ENCODE results near the gene MGMT.
A peak's percentile ranks its signal among the peaks of the same experiment; 100 is the strongest.

MGMT gene

DNA sequence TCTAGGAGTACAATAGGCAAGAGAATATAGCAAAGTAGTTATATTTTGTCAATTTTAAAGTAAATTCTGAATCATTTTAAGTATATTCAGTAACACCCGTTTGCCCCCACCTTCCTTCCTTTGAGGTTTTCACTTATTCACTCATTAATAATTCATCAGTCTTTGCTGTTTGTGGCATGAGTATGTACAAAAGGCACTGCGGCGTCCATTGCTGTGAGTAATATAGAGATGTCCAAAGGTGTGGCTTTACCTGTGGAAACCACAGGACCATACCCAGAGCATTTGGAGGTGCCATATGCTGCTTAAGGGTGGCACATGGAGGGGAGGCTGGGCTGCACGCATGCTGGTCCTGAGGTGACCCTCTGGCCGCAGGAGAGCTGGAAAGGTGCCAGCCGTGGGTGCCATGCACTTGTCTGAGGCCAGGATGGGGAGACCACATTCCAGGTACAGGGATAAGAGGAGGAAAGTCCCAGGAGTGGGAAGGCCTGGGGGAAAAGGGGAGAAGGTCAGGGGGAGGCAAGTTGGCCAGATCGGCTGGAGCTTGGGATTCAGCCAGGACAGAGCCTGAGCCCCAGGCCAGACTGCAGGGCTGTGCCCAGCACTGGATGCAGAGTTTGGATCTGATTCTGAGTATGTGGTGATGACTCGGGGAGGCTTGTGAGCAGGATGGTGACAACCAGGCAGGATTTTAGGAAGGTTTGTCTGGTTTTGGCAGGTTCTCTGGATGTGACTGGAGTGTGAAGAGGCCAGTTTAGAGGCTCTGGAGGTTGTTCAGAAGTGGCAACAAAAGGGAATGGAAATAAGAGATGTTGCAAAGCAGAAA lies 223.4 kb downstream of the MGMT start:
- DNase-seq (ENCODE audit: low spot score), result no peak

DNA sequence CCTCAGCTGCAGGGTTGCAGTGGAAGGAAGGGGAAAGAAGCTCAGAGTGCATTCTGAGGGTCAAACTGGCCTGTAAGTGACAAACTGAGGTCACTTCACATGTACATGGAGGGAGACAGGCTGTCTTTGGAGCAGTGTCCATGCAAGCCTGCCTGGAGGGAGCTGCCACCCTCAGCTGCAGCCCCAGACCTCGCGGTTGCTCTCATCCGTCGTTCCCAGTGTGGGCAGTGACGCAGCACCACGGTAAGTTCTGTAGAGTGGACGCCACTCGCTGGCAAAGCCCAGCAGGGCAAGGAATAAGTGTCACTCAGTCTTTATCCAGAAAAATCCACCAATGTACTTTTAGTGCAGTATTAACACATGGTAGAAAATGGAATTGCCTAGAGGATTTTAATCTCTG lies 225.7 kb downstream of the MGMT start:
- DNase-seq (ENCODE audit: low spot score), result no peak

DNA sequence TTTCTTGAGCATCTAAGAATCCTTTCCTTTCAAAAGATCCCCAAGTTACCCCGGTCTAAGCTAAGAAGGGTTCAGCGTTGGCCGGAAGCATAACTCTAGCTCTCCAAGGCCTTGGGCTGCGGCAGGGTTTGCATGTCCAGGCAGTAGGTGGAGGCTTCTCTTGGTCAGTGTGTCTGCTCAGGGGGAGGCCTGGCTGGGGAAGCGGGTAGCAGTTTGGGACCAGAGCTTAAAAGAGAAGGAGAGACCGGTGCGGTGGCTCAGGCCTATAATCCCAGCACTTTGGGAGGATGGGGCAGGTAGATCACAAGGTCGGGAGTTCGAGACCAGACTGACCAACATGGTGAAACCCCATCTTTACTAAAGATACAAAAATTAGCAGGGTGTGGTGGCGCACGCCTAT lies 226.3 kb downstream of the MGMT start:
- DNase-seq (ENCODE audit: low spot score), result no peak

DNA sequence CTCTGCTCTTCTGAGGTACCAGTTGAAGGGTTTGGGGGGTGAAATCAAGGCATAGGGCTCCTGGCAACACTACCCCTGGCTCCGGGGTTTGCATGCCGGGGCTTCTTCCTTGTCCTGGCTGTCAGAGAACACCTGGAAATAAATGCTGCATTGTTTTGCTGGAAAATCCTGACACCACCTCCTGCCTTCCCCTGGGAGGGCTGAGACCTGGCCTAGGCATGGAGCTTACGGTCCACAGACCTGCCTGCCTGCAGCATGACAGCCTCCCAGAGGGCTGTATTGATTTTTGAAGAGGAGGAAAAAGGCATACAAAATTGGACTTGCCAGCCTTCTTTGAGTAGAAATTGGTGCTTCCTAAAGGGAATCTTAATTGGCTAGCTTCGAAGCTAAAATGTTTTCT lies 227.1 kb downstream of the MGMT start:
- no peak for DNase-seq (ENCODE audit: low spot score)

DNA sequence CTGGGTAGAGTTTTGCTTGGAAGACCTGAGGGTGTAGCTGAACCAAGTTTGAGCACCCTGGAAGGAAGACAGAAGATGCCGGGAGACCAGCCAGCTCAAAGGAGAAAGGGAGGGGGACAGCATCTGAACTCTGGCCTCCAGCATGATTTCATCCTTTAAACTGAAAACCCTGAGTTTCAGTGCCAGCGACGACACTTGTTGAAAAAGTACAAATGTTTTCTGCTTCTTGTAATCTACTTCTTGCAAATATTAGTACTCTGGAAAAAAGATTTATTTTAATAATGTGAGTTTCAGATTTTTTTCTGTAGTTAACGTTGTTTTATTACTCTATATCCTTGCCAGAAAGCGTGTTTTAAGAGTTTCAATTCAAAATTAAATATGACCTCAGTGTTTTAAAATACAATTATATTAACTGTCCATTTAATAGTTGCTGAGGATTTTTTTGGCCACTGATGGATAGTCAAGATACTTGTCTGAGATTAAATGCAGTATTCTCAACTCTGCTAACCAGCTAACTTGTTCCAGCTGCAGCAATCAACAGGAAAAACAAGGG lies 227.7 kb downstream of the MGMT start:
- DNase-seq (ENCODE audit: low spot score), result no peak

DNA sequence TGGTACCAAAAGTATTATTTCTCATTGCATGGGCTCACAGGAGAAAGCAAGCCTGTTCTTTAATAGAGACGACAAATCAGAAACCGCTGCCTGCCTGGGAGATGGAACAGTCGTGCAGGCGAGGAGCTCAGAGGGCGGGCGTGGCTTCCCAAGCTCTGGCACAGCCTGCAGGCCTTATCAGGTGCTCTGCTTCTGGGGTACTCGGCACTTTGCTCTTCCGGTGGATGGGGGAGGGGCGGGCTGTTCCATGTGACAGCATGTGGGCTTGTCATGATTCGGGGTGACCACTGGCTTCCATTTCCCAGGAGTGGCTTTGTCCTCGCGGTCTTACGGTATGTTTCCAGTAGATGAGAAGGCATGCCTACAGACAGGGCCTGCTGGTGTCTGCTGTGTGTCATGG lies 228.6 kb downstream of the MGMT start:
- no peak for DNase-seq (ENCODE audit: low spot score)

DNA sequence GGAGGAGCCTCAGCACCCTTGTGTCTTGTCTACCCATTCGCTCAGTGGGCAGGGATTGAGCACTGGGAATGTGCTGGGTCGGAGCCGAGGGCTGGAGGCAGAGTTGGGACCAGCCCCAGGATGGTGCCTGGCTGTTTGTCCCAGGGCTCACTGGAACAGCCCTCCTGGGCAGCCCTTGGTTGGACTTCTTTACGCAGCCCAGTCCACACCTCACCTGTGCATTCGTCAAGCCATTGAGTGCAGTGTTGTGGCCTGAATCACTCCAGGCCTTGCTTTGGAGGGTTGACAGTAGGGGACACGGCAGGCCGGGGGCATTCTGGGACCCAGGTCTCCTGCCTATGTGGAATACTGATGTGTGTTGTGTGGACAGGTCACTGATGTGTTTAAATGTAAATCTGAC lies 229.6 kb downstream of the MGMT start:
- no peak for DNase-seq (ENCODE audit: low spot score)

DNA sequence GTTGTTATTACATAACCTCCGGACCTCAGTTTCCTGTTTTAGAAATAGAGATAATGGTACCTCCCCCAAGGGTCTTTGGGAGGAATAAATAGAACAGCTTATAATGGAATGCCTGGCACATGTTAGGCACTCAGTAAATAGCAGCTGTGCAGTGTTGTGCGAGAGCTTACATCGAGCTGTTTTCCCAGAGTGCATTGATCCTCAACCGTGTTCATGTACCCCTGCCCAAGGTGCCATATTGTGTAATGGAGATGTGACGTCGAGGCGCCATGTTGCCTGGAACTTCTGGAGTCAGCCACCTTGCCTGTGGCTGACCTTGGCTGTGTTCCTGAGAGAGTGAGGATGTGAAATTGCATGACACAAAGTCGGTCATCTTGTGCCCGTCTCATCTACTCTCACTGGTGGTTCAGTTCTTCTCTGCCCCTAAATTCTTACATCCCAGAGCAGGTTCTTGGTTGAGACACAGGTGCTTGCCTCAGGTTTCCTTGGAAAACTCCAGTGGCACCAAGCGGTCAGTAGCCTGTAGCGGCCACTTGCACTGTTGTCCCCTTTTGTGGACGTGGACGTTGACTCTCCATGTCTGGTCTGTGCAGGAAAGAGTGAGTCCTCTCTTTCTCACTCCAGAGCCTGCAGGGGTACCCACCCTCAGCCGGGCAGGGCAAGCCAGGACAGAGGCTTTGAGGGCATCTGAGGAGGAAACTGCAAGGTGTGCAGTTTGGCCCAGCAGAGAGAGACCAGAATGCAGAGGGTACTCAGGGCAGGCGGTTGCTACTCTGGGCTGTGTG lies 230.6 kb downstream of the MGMT start:
- no peak for DNase-seq (ENCODE audit: low spot score)

DNA sequence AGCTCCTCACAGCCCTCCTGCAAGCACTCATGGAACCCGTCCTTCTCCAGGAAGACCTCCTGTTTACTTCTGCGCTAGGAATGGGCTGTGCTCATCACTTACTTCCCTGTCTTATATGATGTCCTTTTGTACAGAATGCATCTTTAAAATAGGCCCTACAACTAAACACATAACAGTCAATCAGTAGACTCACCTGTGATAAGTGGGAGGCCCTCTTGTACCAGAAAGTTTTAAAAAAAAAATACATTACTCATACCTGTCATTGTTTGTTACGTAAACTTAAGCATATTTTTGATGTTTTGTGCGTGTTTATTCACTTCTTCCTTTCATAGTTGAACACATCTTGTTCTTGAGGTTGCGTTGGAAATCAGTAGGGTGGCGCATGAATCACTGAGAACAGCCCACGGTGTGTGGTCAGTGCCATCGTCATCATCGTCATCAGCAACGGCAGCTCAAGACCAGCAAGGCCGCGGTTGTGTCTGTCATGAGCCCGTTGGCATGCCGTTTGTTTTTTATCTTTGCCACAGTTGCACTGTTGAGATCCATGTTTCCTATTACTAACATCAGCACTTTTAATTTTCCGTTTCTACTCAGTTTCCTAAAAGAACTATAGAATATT lies 232.8 kb downstream of the MGMT start:
- DNase-seq (ENCODE audit: low spot score), result no peak

DNA sequence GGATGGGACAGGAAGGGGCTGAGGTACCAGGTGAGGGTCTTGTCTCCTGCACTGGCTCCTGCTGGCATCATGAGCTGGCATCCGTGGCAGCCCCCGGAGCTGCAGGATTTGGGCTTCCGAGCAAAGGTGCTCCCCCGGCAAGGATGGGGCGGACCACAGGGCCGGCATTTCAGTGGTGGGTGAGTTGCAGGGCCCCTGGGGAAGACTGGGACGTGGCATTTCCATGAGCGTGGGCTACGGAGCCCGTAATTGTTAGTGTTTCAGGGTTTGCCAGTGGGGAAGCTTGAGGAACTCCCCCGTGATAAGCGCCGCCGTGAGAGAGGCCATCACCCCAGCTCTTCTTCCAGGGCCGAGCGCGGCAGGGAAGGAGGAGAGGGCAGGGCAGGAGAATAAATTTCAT lies 235.6 kb downstream of the MGMT start:
- no peak for DNase-seq (ENCODE audit: low spot score)

DNA sequence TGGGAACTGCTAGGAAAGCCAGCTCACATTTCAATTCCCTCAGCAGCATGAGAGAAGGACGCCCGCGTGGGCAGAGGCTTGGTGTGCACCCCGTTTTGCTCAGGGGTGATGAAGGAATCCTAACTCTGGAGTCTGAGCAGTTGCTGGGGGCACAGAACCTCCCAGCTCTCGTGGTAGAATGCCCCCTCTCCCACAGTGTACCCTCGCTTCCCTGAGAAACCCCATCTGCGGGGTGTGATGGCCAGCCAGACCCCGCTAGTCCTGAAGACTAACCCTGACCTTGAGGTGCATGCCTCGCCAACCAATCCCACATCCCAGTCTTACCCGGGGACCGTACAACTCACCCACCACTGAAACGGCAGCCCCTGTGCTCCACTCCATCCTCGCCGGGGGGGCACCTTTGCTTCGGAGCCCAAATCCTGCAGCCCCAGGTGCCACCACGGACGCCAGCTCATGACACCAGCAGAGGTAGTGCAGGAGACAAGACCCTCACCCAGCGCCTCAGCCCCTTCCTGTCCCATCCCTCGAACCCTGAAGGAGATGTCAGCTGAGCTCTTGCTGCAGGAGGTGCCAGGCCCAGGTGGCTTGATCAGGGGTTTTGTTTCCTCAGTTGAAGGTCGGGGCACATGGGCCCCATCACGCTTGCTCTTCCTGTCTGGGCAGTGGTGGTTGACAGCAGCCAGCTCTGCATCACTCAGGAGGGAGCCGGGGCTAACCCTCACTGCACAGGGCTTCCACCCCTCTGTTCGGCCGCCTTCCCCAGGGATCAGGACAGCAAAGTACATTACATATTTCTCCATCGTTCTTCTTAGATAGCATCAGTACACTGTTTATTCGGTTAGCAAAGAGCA lies 236.5 kb downstream of the MGMT start:
- no peak for DNase-seq (ENCODE audit: low spot score)

DNA sequence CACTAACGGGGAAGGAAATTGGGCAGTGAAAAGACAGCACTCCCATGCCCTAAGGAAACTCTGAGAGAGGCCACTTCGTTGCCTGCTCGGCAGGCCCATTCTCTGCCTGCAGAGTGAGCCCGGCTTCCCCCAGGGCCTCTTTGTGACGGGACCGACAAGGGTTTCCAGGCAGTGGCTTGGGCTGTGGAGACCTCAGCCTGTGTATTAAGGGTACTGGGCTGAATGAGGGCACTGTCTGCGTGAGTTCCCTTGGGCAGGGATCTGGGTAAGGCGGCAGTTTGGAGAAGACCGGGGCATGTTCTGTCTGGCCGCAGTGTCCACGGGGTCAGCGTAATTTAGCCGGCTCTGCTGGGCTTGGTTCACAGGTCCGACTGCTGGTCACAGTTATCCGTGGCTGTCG lies 237.2 kb downstream of the MGMT start:
- DNase-seq (ENCODE audit: low spot score), result peak; percentile 37

DNA sequence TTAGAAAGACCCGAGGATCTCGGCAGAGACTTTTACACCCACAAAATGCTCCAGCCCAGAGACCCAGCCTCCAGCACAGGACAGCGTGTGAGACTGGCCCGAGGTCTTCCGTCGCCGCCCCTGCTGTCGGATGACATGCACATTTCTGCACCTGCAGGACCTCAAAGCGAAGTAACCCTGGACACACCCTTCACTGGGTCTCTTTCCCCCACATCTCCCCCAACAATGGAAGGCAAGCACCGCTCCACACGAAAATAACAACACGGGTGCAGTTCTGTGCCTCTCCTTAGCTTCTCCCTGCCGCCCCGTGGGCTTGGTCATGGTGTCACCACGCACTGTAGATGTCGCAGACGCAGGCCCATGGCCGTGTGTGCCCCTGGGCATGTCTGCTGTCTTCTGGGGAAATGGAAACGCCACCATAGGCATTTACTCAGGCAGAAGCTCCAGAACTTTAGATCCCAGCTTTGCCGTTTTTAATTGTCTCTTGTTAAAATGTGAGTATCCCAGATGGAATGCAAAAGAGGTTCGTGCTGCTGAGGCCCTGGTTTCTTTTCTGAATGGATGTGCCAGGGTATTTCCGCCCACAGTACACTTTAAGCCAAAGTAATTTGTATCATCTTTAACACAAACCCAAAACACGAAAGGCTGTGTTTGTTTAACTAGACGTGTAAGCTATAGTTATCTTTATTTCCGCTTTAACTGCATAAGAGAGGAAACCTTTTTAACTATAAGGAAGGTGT lies 237.9 kb downstream of the MGMT start:
- no peak for DNase-seq (ENCODE audit: low spot score)

DNA sequence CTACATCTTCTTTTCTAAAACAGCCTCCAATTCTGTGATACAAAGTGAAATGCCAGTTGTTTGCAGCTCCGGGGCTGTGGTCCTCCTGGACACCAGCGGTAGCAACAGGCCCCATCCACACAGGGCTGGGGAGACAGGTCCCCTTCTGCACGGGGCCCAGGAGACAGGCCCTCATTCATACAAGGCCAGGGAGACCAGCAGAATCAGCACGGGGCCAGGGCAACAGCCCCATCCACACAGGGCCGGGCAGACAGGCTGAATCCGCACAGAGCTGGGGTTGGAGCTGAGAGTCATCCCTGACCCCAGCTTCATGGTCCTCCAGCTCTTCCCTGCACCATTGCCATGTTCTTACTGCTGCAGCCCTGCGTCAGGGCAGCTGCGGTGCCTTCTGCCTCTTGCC lies 238.6 kb downstream of the MGMT start:
- DNase-seq (ENCODE audit: low spot score), result no peak

DNA sequence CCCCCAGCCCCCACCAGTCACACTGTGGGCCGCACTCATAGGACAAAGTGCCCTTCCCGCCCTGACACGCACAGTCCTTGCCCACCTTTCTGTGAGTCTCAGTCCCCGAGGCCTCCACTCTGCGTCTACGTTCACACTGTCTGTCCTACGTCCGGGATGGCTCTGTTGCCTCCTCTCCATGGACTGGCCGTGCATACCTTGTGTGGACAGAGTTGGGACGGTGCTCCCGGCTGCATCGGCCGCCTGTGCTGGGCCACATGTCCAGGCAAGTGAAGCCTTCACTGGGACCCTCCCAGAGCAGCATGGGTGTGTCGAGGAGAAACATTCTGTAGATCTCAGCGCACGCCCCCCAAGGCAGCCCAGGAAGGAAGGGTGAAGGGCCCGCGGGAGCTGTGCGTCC lies 239.0 kb downstream of the MGMT start:
- DNase-seq (ENCODE audit: low spot score), result no peak

DNA sequence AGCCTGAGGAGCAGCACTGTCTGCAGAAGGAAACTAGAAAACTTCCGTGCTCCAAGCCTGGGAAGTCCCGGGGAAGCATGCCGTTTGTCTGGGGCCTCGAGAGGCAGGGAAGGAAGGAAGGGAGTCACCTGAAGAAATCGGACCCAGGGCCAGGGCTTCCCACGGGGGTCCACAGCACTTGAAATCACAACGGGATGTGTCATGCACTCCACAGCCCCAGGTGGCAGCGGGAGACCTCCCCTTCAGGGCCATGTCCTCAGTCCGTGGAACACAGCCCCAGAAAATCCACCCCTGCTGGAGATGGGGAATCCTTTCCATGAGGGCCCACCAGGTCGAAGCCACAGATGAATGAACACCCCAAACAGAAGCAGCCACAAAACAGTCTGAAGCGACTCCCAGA lies 239.5 kb downstream of the MGMT start:
- DNase-seq (ENCODE audit: low spot score), result no peak

DNA sequence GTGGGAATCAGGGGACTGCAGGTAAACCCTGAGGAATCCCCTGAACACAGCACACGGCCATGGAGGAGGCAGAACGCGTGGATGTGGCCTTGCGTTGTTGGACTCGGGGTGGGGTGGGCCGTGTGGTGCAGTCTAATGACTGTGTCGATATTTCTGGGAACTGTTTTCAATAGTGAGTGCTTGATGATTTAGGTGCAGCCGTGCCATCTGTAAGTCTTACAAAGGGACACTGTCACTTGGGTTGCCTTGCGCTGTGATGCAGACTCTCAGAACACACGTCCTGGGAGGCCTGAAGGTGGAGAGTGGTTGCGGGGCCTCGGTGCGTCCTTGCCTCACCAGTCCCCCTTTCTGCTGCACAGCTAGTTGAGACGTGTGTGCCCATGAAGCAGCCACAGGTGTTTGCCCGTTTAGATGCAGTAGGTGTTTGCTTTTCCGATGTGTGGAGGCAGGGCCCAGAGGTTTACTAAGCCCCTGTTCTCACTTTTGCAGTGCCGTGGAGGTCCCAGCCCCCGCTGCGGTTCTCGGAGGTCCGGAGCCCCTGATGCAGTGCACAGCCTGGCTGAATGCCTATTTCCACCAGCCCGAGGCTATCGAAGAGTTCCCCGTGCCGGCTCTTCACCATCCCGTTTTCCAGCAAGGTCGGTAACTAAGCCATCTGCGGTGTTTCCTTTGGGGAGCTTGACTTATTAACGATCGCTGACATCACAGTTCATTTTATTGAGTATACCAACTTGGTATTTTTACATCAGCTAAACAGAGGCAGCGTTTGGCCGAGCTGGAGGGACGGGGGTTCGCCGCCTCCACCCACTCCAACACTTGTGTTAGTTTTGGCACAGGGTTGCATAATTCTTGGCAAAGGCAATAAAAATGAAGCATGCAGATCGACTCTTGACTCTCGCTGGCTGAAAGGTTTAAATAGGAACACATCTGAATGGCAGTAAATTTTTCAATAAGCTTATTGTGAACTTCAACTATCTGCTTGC lies 240.7 kb downstream of the MGMT start:
- no peak for DNase-seq (ENCODE audit: low spot score)

DNA sequence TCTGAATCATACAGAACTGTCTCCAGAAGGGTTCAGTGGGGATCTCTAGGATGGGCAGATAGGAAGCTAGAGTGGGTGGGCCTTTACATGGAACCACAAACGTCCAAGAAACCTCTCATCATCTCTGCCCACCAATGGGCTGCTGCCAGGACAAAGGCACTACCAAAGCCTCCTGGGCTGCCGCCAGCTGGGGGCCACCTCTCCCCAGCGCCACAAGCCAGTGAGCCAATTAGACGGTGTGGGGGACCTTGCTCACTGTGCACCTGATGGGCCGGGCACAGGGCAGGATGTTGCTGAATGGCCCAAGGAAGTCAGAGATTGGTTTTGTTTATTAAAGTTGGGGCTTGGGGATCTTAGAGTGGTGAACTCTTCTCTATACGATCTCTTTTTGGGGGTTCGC lies 242.1 kb downstream of the MGMT start:
- no peak for DNase-seq (ENCODE audit: low spot score)

DNA sequence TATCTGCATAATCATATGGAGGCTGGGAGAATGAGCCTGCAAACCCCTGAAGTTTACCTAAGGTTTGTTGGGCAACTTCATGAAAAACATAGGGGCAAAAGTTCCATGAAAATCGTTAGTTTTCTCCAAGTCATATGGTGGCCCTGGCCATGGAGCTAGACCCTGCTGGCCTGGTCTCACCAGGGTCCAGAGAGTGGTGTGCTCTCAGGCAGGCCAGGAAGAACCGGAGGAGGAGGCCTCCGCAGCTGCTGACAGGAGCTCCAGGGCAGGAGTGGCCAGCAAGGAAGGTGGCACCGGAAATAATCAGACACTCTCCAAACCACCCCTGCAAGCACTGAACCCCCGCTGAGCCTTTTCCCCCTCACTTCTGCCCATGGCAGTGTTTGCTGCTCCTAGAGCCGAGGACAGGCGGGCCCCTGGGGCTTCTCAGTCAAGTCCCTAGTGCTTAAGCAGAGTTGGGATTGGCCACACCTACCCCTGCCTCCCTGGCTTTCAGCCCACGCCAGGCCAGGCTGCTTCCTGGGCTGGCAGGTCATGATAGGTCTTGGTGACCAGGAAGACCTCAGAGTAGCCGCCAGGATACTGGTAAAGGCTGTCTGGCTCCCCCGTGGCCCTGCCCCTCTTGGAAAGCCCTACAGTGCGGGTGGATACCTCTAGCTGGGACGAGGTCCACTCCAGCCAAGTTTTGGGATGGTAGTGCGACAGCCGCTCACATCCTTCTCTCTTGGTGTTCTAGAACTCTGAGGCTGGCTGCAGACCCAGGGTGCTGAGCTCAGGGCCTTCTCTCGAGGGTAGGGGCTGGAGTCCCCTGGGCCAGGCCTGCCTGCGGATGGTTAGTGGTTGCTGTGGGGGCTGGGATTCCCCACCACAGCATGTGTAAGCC lies 242.8 kb downstream of the MGMT start:
- no peak for DNase-seq (ENCODE audit: low spot score)
